Activated CD4-positive, CD25-positive, alpha-beta regulatory T cell (primary cell): ENCODE results near the gene JAKMIP2.
"Not testable (repeated sequence)": the region's sequence is repeated elsewhere in the genome, so short reads cannot be mapped to it uniquely, and the experiment has no call there.

ENCODE experiments used
- DNase-seq, 4 experiments: peaks; one replicate each; lab custom pipeline; 2025; lab: John Stamatoyannopoulos, UW

JAKMIP2 gene

GRCh38 chr5:147743678-147744374, 38.7 kb downstream of the JAKMIP2 start:
- DNase-seq: no peak

GRCh38 chr5:147743012-147743411, 39.5 kb downstream of the JAKMIP2 start:
- no peak for DNase-seq

- DNase-seq: no peak
Measured at GRCh38 chr5:147742151-147742550, 40.4 kb downstream of the JAKMIP2 start.

GRCh38 chr5:147740864-147741263, 41.7 kb downstream of the JAKMIP2 start:
- DNase-seq: no peak

DNA sequence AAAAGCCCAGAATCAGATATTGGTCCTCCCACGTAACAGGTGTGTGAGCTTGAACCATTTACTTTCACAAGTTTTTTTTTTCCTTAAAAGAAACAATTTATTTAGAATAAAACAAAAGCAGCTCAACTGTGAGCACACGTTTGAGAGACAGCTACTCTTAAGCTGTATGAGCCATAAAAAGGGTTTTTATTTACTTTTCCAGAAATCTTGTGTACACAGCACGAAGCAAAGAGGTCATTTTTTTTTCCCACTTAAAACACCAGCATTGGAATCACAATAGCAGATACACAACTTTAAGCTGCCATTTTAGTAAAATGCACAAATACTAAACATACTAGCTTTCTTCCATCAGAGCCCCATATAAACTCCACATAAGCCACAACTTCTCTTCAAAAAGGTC, 44.6 kb downstream of the JAKMIP2 start:
- DNase-seq: no peak

DNA sequence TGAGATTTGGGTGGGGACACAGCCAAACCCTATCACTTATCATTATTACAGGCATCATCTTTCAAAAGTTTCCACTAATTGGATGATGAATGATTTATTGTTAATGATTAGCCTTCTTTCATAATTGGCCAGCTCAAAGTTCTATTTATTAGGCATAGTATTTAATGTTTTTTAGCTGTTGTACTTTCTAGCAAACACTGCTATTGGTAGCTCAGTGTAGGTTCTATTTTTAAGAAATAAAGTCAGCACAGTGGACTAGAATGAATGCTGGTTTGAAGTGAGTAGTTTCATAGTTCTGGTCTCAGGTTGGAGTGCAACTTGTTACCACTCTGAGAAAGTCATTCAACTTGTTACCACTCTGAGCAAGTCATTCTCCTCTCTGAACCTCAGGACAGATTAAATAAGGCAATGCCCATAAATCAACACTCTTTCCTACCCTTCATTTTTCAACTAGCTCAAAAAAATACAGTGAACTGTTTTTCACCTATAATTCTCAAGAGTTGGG, 46.9 kb downstream of the JAKMIP2 start:
- no peak for DNase-seq

- DNase-seq: no peak
Measured at GRCh38 chr5:147734894-147735293, 47.6 kb downstream of the JAKMIP2 start.

GRCh38 chr5:147733075-147733474, 49.5 kb downstream of the JAKMIP2 start:
- no peak for DNase-seq

- DNase-seq: no peak
Measured at GRCh38 chr5:147732291-147732883, 50.1 kb downstream of the JAKMIP2 start.

DNA sequence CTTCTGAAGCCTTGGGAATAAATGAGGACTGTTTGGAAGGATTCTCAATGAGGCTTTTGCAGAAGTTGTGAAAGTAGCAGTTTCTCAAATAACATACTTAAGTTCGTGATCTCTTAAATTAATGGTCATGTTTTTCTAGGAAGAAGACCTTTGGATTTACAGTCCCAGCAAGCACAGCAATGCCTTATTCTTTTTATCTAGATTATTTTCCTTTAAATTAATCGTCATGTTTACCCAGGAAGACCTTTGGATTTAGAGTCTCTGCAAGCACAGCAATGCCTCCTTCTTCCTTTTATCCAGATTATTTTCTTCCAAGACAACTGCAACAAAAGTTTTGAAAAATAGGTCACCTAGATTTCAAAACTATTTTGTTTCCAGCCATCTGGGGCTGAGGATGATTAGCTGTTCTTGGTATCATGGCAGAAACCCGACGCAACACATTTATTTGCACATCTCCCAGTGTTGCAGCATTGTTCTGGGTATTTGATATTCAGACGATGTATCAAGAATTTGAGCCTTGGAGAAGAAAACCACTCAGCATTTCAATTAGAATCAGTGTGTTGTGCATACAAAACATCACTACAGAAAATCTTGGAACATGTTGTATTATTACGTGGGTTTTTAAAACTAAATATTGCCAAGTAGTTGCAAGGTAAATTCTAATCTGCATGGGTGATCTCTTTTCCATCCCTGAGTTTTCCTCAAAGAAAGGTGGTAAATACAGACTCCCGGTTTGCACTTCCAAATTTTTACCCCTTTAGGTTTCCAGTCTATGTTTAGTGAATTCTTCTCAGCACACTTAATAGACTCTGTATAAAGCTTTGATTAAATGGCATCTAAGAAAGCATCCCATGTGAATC, 50.9 kb downstream of the JAKMIP2 start:
- no peak for DNase-seq

- no peak for DNase-seq
Measured at GRCh38 chr5:147727200-147727599, 55.3 kb downstream of the JAKMIP2 start.

- DNase-seq: not testable (repeated sequence)
Measured at GRCh38 chr5:147721191-147721960, 61.2 kb downstream of the JAKMIP2 start.

- no peak for DNase-seq
Measured at GRCh38 chr5:147713550-147714295, 68.8 kb downstream of the JAKMIP2 start.

GRCh38 chr5:147712598-147712997, 69.9 kb downstream of the JAKMIP2 start:
- no peak for DNase-seq

GRCh38 chr5:147712019-147712418, 70.5 kb downstream of the JAKMIP2 start:
- DNase-seq: no peak

DNA sequence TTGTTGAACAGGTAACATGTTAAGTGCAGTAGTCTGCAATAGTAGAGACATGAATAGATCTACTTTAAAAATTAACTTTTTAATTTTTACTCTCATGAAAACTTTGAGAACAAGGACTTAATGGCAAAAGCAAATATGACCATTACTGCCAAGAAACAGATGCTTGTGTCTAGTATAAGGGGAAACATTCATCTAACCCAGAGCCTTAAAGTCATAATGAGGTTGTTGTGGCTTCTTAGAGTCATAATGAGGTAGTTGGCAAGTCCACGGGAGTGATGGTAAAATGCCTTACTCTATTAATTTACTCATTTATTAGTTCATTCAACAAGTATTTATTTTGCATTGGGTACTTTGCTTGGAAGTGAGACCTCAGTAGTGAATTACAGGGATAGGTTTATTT, 71.5 kb downstream of the JAKMIP2 start:
- DNase-seq: no peak

DNA sequence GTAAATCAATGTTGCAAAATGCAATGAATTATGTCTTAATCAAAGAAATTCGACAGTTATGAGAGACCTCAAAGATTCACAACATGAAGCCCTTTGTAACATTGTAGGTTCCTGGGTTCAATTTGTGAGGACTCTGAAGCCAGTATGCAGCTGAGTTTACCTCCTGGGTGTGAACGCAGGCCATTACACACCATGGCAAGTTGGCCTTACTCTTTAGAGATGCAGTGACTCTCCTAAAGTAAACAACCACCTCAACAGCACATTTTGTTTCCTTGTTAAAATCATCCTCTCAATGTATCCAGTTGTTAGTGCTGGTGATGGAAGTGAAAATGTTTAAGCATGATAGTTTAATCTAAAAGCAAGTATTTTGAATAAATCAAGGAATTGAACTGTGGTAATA, 73.8 kb downstream of the JAKMIP2 start:
- no peak for DNase-seq

GRCh38 chr5:147704544-147704943, 78.0 kb downstream of the JAKMIP2 start:
- DNase-seq: no peak

GRCh38 chr5:147701468-147701867, 81.1 kb downstream of the JAKMIP2 start:
- no peak for DNase-seq

DNA sequence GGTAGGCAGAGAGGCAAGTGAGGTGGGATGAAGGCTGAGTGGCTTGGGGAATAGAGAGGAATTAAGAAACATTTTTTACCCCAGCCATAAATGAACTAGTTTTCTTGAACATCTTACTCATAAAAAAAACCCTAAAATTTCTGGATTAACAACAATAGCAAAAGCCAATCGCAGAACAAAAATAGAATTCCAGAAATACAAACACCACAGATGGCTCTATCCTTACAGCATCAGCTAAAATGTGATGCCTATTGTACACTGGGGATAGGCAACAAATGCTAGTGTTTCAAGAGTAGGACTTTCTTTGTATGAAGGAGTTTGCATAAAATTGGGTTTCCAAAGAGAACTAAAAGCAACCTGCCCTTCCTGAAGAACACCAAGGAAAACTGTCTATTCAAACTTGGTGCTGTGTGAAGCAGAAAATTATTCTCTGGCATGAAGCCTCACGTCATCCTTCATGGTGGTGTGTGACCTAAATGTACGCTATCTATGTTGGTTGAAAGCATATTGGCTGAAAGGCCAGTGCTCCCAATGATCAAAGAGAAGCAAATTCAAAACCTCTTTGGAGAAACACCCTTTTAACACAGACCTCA, 82.9 kb downstream of the JAKMIP2 start:
- no peak for DNase-seq

DNA sequence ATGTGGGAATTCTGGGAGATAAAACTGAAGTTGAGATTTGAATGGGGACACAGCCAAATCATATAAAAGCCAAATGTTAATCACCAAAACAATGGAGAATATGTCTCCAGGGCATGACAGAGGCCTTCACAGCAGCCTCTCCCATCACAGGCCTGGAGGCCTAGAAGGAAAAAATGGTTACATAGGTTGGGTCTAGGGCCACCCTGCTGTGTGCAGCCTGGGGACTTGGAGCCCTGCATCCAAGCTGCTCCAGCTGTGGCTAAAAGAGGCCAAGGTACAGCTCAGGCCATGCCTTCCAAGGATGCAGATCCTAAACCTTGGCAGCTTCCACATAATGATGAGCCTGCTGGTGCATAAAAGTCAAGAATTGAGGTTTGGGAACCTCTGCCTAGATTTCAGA, 85.1 kb downstream of the JAKMIP2 start:
- no peak for DNase-seq
